PC-9 (cell line): ENCODE data around the gene RPS14. TPM values are rescaled to one million over a fixed set of nuclear protein-coding genes. Genes with fewer than 3 reads are reported as not detected.

Experiments
- BruUV-seq: library from RNA; stranded (reverse); fragments of 400-500 nt; replicated peaks from 2 replicates; lab custom pipeline; 2021; lab: Mats Ljungman, UMichigan
- CTCF ChIA-PET: fragments of 300-600 bp; sonication (Branson Sonifier 250); formaldehyde crosslinking; loops from one replicate; lab custom pipeline; 2022; ENCODE audit warnings: antibody characterized with exemption; lab: Charles Lee
- POLR2A ChIA-PET: fragments of 300-600 bp; sonication (Branson Sonifier 250); formaldehyde crosslinking; loops from one replicate; lab custom pipeline; 2022; ENCODE audit warnings: antibody characterized with exemption; ENCODE audit not compliant: unreplicated experiment; lab: Charles Lee
- DNase-seq, 2 experiments: peaks; one replicate each; pipeline versions ENCODE4 v3.0.0 to v3.0.0-alpha.2; 2015 to 2022; ENCODE audit warnings: mixed read lengths in 1 of 2
- H2AFZ ChIP-seq: fragments of 200-600 bp; sonication (generic); 2 replicates; pipeline ENCODE4 v1.8.1; 2017; ENCODE audit warnings: antibody characterized with exemption
- H3F3A ChIP-seq: fragments of 200-600 bp; sonication (generic); 2 replicates; pipeline ENCODE4 v1.8.1; 2017; ENCODE audit warnings: antibody characterized with exemption, mild to moderate bottlenecking, low read depth; ENCODE audit not compliant: insufficient read depth
- H3K27ac ChIP-seq: fragments of 200-600 bp; sonication (generic); 2 replicates; pipeline ENCODE4 v1.6.1; 2016; ENCODE audit warnings: mixed run types
- H3K27me3 ChIP-seq: fragments of 200-600 bp; sonication (generic); 2 replicates; pipeline ENCODE4 v1.6.1; 2016; ENCODE audit warnings: low read depth, mixed run types; ENCODE audit not compliant: insufficient read depth
- H3K36me3 ChIP-seq: fragments of 200-600 bp; sonication (generic); 2 replicates; pipeline ENCODE4 v1.6.1; 2016; ENCODE audit warnings: low read depth, mixed run types
- H3K4me1 ChIP-seq: fragments of 200-600 bp; sonication (generic); replicated peaks from 2 replicates; pipeline ENCODE4 v1.6.1; 2016; ENCODE audit warnings: mixed run types; ENCODE audit not compliant: insufficient read depth
- H3K4me2 ChIP-seq: fragments of 200-600 bp; sonication (generic); 2 replicates; pipeline ENCODE4 v1.6.1; 2017; ENCODE audit warnings: mixed run types
- H3K4me3 ChIP-seq: fragments of 200-600 bp; sonication (generic); 2 replicates; pipeline ENCODE4 v1.6.1; 2016; ENCODE audit warnings: mixed run types
- H3K79me2 ChIP-seq: fragments of 200-600 bp; sonication (generic); 2 replicates; pipeline ENCODE4 v1.6.1; 2017; ENCODE audit warnings: low read depth, mixed run types
- H3K9me2 ChIP-seq: fragments of 200-600 bp; sonication (generic); 2 replicates; pipeline ENCODE4 v1.8.1; 2017; ENCODE audit warnings: mild to moderate bottlenecking; ENCODE audit not compliant: insufficient read depth
- H3K9me3 ChIP-seq: fragments of 200-600 bp; sonication (generic); 2 replicates; pipeline ENCODE4 v1.8.1; 2016; ENCODE audit warnings: low read depth; ENCODE audit not compliant: insufficient read depth
- H4K20me1 ChIP-seq: fragments of 200-600 bp; sonication (generic); 2 replicates; pipeline ENCODE4 v1.8.1; 2017; ENCODE audit not compliant: insufficient read depth
- CTCF ChIP-seq: fragments of 200-600 bp; sonication (generic); conservative IDR thresholded peaks from 2 replicates; pipeline ENCODE4 v1.6.1; 2017; ENCODE audit warnings: mixed run types, antibody characterized with exemption, mild to moderate bottlenecking, moderate library complexity
- EZH2 ChIP-seq: fragments of 200-600 bp; sonication (generic); IDR thresholded peaks from 2 replicates; pipeline ENCODE4 v1.8.0; 2017; ENCODE audit warnings: antibody characterized with exemption, low read depth
- intact Hi-C: fragments of 100-400 bp; cut with micrococcal nuclease; formaldehyde crosslinking; loops from one replicate; pipeline ENCODE4 v1.10.0; 2022; ENCODE audit not compliant: unreplicated experiment
- total RNA-seq: library from RNA; stranded (reverse); gene quantifications from 2 replicates; pipeline ENCODE4 v1.2.3, GENCODE V29; 2021

RPS14 gene
- total RNA-seq, 1 experiment from 2014 or later = 2,907 TPM

- peak; percentile 74 to 96 for DNase-seq
- no TSS peak for BruUV-seq
- no peaks in the 10 kb centered on the region for H3K9me3 ChIP-seq
- peak overlapping the region; percentile 11 for H3K4me2 ChIP-seq
- no peak overlapping the region for H2AFZ ChIP-seq
- peaks cover 60% of the 10 kb centered on the region for H3K4me1 ChIP-seq
- H3K79me2 ChIP-seq = no peaks in the 10 kb centered on the region
- no peak for TF ChIP-seq EZH2
- TF ChIP-seq CTCF = no peak
- peak overlapping the region; percentile 79 for H3K27ac ChIP-seq
- ChIA-PET POLR2A (no interaction called here), CTCF (no interaction called here)
- no peaks in the 10 kb centered on the region for H3K9me2 ChIP-seq
- H3K4me3 ChIP-seq = no peak overlapping the region
- H3F3A ChIP-seq = peaks cover 65% of the 10 kb centered on the region
- no peaks in the 10 kb centered on the region for H3K36me3 ChIP-seq
- no peaks in the 10 kb centered on the region for H3K27me3 ChIP-seq
- H4K20me1 ChIP-seq = no peaks in the 10 kb centered on the region
- intact Hi-C loops = loop anchor here (1.0 to 10.0 kb wide), 4 partner anchors 47 to 605 kb away; partner anchors contain the start of gene SYNPO
Observed at GRCh38 chr5:150469718-150470469, 20.4 kb upstream of the RPS14 start.

DNA sequence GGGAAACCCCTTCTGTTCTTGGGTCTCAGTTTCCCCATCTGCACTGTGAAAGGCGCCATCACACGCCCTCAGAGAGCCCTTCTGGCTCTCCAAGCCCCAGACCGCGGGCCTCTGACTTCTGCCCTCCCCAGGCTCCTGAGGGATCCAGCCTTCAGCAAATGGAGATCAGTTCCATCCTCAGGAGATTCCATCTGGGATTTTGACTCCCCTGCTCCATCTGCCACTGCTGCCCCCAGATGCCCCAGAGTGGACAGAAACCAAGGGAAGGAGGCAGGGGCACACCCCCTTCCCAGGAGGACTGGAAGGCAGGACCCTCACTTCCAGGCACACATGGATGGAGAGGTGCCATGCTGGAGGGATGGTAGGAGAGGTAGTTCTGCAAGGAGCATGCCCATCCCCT is 18.7 kb upstream of the RPS14 start:
- DNase-seq = no peak
- CTCF ChIA-PET = no interaction called here
- Histone ChIP-seq H2AFZ (no peak overlapping the region), H3K9me3 (no peaks in the 10 kb centered on the region), H3K27ac (no peak overlapping the region), H3K4me3 (no peak overlapping the region), H3K4me2 (no peak overlapping the region), H3K27me3 (no peaks in the 10 kb centered on the region), H3K79me2 (no peaks in the 10 kb centered on the region), H3K4me1 (peaks cover 44% of the 10 kb centered on the region), H3K9me2 (no peaks in the 10 kb centered on the region), H4K20me1 (no peaks in the 10 kb centered on the region), H3F3A (peaks cover 48% of the 10 kb centered on the region), H3K36me3 (no peaks in the 10 kb centered on the region)
- intact Hi-C loops = no loop called here
- POLR2A ChIA-PET = no interaction called here
- BruUV-seq = no TSS peak
- no peak for TF ChIP-seq CTCF
- TF ChIP-seq EZH2 = no peak

DNA sequence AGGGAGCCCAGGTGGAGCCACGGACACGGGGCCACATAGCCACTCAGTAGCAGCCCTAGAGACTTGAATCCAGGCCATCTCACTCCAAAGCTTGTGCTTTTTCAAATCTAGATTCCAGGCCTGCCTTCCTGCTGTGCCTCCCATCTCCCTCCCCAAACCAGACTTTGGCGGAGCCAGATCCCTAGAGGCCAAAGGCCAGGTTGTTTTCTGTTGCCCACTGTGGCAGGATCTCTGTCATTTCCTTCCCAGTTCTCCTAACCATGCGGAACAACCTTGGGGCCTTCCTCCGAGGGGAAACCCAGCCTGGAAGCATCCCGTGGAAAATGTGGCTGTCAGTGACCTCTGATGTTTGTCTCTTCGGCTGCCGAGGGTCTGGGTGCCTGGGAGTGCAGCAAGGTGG is 16.4 kb upstream of the RPS14 start:
- H3K4me1 ChIP-seq = peaks cover 28% of the 10 kb centered on the region
- POLR2A ChIA-PET = no interaction called here

More for the DNA sequence above, 16.4 kb upstream of the RPS14 start:
- BruUV-seq = no TSS peak
- Histone ChIP-seq H3K36me3 (no peaks in the 10 kb centered on the region), H3K79me2 (no peaks in the 10 kb centered on the region), H3K4me3 (no peak overlapping the region), H2AFZ (no peak overlapping the region), H3K9me3 (no peaks in the 10 kb centered on the region), H3K4me2 (no peak overlapping the region), H3F3A (peaks cover 33% of the 10 kb centered on the region), H4K20me1 (no peaks in the 10 kb centered on the region), H3K9me2 (no peaks in the 10 kb centered on the region), H3K27me3 (no peaks in the 10 kb centered on the region), H3K27ac (no peak overlapping the region)
- DNase-seq = no peak
- CTCF ChIA-PET = interaction anchor here (0.5 kb wide), 1 partner anchor 22 kb away, joined by 11 read pairs; no protein-coding TSS in a partner anchor
- TF ChIP-seq EZH2 = no peak
- TF ChIP-seq CTCF = no peak
- intact Hi-C loops = no loop called here
